Measurements from ENCODE around the gene CD300E.
"Not testable (repeated sequence)": the region's sequence is repeated elsewhere in the genome, so short reads cannot be mapped to it uniquely, and the experiment has no call there.

Gene CD300E

GRCh38 chr17:74637265-74637664, 13.7 kb upstream of the CD300E start:
- Histone ChIP-seq H4K20me1 (ENCODE audit: control insufficient read depth, insufficient read depth, low read depth, low read length) (no peaks in the 10 kb centered on the region), H3K79me2 (ENCODE audit: control insufficient read depth, low read length) (no peaks in the 10 kb centered on the region), H3F3A (ENCODE audit: control insufficient read depth, insufficient read depth) (no peaks in the 10 kb centered on the region), H3K27ac (ENCODE audit: low read depth, low read length) (no peak overlapping the region), H3K9me3 (ENCODE audit: control insufficient read depth, insufficient read depth, low read length) (no peaks in the 10 kb centered on the region), H3K27me3 (ENCODE audit: control insufficient read depth, low read length) (peaks cover 20% of the 10 kb centered on the region), H3K9me2 (replicated peaks; ENCODE audit: control insufficient read depth, low read length) (no peaks in the 10 kb centered on the region), H3K4me1 (ENCODE audit: control insufficient read depth, low read length) (peaks cover 3% of the 10 kb centered on the region; the same call in 1 of the 2 replicates), H3K4me3 (ENCODE audit: low read length) (no peak overlapping the region), H3K4me2 (ENCODE audit: low read length) (no peak overlapping the region), H3K36me3 (ENCODE audit: control insufficient read depth, low read length) (no peaks in the 10 kb centered on the region)
- no peak for TF ChIP-seq EZH2phosphoT487 (IDR thresholded peaks at IDR 0.05; ENCODE audit: borderline replicate concordance, low read length)
- no peak for TF ChIP-seq CTCF (IDR thresholded peaks at IDR 0.05; ENCODE audit: low read depth, low read length, poor library complexity, severe bottlenecking)

DNA sequence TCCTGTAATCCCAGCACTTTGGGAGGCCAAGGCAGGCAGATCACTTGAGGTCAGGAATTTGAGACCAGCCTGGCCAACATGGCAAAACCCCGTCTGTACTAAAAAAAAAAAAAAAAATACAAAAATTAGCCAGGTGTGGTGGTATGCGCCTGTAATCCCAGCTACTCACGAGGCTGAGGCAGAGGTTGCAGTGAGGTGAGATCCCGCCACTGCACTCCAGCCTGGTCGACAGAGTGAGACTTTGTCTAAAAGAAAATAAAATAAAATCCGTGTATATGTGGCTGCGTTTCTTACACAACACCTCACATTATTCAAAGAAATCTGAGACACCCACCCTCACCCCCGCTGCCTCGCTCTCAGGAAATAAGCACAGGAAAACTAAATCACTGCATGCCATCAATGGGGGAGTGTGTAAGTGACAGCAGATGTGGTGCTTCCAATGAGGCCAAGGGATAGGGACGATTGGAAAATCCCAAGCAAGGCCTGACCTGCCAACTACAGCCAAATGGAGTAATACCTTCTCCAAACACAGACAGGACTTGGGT, 13.1 kb upstream of the CD300E start:
- H3K36me3 ChIP-seq (ENCODE audit: control insufficient read depth, low read length); H3K4me3 ChIP-seq (ENCODE audit: low read length); H3K79me2 ChIP-seq (ENCODE audit: control insufficient read depth, low read length); H3K9me3 ChIP-seq (ENCODE audit: control insufficient read depth, insufficient read depth, low read length); H3F3A ChIP-seq (ENCODE audit: control insufficient read depth, insufficient read depth); H3K4me2 ChIP-seq (ENCODE audit: low read length); H4K20me1 ChIP-seq (ENCODE audit: control insufficient read depth, insufficient read depth, low read depth, low read length); H3K4me1 ChIP-seq (ENCODE audit: control insufficient read depth, low read length); H3K27ac ChIP-seq (ENCODE audit: low read depth, low read length); H3K9me2 ChIP-seq (replicated peaks; ENCODE audit: control insufficient read depth, low read length): not testable (repeated sequence)
- H3K27me3 ChIP-seq (ENCODE audit: control insufficient read depth, low read length) = peaks cover 19% of the 10 kb centered on the region

DNA sequence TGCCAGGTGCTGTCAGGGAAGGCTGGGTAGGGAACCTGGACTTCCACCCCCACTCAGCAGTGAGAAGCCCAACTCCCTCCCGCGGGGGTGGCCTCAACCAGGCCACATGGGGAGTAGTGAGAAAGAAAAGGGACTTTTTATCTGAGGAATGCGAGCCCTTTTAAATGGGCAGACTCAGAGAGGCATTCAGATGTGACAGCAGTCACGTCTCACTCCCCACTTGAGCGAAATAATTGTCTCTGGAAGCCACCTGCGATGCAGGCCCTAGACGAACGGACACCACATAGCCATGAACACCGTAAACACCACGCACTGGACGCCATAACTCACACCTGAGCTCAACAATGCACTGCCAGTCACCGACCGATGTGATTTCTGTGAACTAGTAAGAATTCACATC, 11.9 kb upstream of the CD300E start:
- Histone ChIP-seq H3K4me2 (ENCODE audit: low read length) (no peak overlapping the region), H4K20me1 (ENCODE audit: control insufficient read depth, insufficient read depth, low read depth, low read length) (no peaks in the 10 kb centered on the region), H3K4me3 (ENCODE audit: low read length) (no peak overlapping the region), H3K27me3 (ENCODE audit: control insufficient read depth, low read length) (peaks cover 19% of the 10 kb centered on the region), H3K4me1 (ENCODE audit: control insufficient read depth, low read length) (peaks cover 3% of the 10 kb centered on the region; the same call in 1 of the 2 replicates), H3K9me2 (replicated peaks; ENCODE audit: control insufficient read depth, low read length) (no peaks in the 10 kb centered on the region), H3K79me2 (ENCODE audit: control insufficient read depth, low read length) (no peaks in the 10 kb centered on the region), H3F3A (ENCODE audit: control insufficient read depth, insufficient read depth) (no peaks in the 10 kb centered on the region; the same call in 1 of the 2 replicates), H3K27ac (ENCODE audit: low read depth, low read length) (no peak overlapping the region), H3K36me3 (ENCODE audit: control insufficient read depth, low read length) (no peaks in the 10 kb centered on the region), H3K9me3 (ENCODE audit: control insufficient read depth, insufficient read depth, low read length) (no peaks in the 10 kb centered on the region)
- TF ChIP-seq EZH2phosphoT487 (IDR thresholded peaks at IDR 0.05; ENCODE audit: borderline replicate concordance, low read length) = no peak
- TF ChIP-seq CTCF (IDR thresholded peaks at IDR 0.05; ENCODE audit: low read depth, low read length, poor library complexity, severe bottlenecking) = no peak

DNA sequence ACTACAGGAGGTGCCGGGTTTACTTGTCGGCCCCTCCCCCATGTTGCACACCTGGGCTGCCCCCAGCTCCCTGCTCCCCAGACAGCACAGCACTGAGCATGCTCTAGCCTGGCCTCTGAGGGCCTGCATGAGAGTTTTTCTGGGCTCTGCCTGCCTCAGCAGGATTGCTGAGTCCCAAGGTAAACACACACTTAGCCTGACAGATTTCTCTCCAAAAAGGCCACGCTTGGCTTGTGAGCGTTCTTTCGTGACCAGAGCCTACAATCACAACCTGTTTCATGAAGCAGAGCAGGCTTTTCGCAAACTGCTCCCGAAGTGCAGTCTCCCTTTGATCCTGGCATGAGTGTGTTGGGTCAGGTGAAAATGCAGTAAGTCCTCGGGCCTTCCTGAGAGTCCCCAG, 9.8 kb upstream of the CD300E start:
- Histone ChIP-seq H3K4me3 (ENCODE audit: low read length) (no peak overlapping the region), H3K4me1 (ENCODE audit: control insufficient read depth, low read length) (no peaks in the 10 kb centered on the region), H4K20me1 (ENCODE audit: control insufficient read depth, insufficient read depth, low read depth, low read length) (no peaks in the 10 kb centered on the region), H3K9me3 (ENCODE audit: control insufficient read depth, insufficient read depth, low read length) (no peaks in the 10 kb centered on the region), H3K27me3 (ENCODE audit: control insufficient read depth, low read length) (peaks cover 4% of the 10 kb centered on the region), H3K36me3 (ENCODE audit: control insufficient read depth, low read length) (no peaks in the 10 kb centered on the region), H3K4me2 (ENCODE audit: low read length) (no peak overlapping the region), H3K27ac (ENCODE audit: low read depth, low read length) (no peak overlapping the region), H3F3A (ENCODE audit: control insufficient read depth, insufficient read depth) (no peaks in the 10 kb centered on the region; the same call in 1 of the 2 replicates), H3K79me2 (ENCODE audit: control insufficient read depth, low read length) (no peaks in the 10 kb centered on the region), H3K9me2 (replicated peaks; ENCODE audit: control insufficient read depth, low read length) (no peaks in the 10 kb centered on the region)
- TF ChIP-seq CTCF (IDR thresholded peaks at IDR 0.05; ENCODE audit: low read depth, low read length, poor library complexity, severe bottlenecking) (no peak), EZH2phosphoT487 (IDR thresholded peaks at IDR 0.05; ENCODE audit: borderline replicate concordance, low read length) (no peak)
